Urothelium cell line (cell line): ENCODE data around the gene FASTKD1.
"Not testable (repeated sequence)": the region's sequence is repeated elsewhere in the genome, so short reads cannot be mapped to it uniquely, and the experiment has no call there.

Experiments
- DNase-seq: peaks from one replicate; pipeline ENCODE4 v3.0.0; 2011; ENCODE audit warnings: low spot score, mixed read lengths
- FAIRE-seq: peaks from 2 replicates; lab custom pipeline; 2011; peaks lifted over from hg19 to GRCh38; lab: Jason Lieb, UNC

The FASTKD1 gene, protein sequence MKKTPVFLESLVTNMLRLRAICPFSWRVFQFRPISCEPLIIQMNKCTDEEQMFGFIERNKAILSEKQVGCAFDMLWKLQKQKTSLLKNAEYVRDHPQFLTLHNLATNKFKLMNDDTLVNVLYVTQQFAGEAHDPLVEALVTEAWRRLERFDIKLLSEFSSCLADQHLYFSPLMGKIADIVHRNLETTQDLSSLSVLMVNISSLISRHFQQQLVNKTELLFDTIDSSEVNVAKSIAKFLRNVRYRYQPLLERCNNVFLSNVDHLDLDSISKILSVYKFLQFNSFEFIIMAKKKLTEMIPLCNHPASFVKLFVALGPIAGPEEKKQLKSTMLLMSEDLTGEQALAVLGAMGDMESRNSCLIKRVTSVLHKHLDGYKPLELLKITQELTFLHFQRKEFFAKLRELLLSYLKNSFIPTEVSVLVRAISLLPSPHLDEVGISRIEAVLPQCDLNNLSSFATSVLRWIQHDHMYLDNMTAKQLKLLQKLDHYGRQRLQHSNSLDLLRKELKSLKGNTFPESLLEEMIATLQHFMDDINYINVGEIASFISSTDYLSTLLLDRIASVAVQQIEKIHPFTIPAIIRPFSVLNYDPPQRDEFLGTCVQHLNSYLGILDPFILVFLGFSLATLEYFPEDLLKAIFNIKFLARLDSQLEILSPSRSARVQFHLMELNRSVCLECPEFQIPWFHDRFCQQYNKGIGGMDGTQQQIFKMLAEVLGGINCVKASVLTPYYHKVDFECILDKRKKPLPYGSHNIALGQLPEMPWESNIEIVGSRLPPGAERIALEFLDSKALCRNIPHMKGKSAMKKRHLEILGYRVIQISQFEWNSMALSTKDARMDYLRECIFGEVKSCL

DNA sequence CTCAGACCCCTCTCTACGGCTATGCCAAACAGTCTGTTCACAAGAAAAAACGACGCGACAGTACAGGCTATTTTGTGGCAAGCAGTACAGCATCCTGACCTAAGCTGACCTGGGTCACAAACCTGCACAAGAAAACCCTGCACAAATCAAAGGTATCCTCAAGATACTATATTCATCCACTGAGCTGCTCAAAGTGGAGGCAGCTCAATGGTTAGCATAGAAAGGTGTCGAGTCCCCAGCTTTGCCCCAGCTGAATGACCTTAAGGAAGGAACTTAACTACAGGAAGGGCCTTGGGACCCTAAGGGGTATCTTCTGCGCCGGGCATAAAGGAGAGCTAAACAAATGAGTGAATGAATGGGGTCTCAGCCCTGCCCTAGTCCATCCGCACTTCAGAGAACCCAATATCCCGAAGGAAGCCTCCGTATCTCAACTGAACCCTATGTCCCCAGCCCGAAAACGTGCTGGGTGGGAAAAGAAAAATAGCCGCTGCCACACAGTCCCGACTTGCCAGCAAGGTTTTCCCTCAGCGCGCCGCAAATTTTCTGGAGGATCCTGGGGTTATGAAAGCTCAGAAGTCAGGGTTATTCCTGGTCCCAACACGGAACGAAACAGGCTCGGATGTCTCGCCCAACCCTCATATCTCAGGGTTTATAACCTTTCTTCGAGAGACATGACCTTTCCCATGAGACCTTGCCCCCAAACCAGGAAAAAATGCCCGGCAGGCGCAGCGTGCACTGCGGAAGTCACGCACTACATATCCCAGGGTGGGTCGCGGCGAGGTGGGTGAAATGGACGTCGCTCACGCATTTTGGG lies at the start of gene FASTKD1:
FASTKD1 (minus strand) TSS at position 706 of the 814 bp plus-strand sequence. CDS start 1,836 bp downstream, outside the sequence.
- FAIRE-seq (peak; percentile 72), DNase-seq (peak; percentile 88)

DNA sequence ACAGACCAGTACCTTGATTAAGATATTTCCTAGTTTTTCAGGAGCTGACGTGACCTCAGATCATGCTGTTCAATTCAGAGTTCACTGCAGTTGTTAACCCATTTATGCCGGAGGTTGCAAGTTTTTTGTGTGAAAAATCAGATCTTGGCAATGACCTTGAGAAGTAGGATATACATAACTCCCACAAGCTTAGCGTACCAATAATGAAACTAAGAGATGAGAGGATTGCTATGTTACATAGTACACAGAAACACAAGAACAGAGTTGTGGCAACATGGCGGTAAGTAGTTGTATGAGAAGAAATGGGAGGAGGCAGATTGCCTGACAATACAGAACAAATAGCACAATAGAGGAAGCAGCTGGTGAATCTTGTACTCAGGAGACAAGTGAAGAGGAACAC lies 49.6 kb upstream of the FASTKD1 start:
- DNase-seq (no peak), FAIRE-seq (no peak)

DNA sequence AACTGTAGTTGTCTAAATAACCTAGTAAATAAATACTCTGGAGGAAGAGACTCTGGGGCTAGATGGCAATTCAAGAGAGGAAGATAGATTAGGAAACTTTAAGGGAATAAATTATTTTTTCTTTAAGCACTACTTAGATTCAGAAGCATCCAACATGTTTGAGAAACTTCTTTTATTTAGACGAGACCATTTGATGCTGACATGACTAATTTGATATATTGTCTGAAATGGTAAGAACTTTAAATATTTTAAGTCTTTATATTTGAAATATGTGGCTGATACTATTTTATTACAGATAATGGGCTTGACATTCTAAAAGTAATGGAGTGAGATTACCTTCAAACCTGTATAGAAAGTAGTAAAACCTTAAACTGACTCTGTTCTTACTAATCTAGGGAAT lies 46.8 kb upstream of the FASTKD1 start:
- FAIRE-seq (no peak), DNase-seq (no peak)

DNA sequence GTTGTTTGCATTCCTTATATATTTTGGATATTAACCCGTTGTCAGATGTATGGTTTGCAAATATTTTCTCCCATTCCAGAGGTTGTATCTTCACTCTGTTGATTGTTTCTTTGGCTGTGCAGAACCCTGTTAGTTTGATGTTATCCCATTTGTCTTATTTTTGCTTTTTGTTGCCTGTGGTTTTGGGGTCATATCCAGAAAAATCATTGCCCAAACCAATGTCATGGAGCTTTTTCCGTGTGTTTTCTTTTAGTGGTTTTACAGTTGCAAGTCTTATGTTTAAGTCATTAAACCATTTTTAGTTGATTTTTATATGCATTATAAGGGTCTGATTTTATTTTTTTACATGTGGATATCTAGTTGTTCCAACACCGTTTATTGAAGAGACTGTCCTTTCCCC lies 46.3 kb upstream of the FASTKD1 start:
- FAIRE-seq, result no peak
- DNase-seq, result no peak

DNA sequence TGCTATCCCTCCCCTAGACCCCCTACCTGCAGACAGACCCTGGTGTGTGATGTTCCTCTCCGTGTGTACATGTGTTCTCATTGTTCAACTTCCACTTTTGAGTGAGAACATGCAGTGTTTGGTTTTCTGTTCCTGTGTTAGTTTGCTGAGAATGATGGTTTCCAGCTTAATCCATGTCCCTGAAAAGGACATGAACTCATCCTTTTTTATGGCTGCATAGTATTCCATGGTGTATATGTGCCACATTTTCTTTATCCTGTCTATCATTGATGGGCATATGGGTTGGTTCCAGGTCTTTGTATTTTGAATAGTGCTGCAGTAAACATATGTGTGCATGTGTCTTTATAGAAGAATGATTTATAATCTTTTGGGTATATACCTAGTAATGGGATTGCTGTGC lies 42.3 kb upstream of the FASTKD1 start:
- not testable (repeated sequence) for DNase-seq, FAIRE-seq

DNA sequence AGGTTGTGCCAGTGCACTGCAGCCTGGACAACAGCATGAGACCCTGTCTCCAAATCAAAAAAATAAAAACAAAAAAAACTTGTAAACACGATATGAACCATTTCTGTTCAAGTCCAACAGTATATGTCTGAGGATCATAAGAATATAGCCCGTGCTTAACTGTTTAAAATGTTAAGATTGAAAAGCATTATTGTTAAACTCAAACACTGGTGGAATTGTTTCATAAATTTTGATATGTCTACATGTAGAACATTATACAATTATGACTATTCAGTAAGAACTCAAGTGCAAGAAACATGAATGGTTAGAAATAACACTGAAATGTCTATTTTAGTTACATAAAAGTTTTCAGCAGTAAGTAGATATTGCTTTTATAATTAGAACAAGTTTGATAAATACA lies 40.2 kb upstream of the FASTKD1 start:
- FAIRE-seq (no peak), DNase-seq (no peak)

DNA sequence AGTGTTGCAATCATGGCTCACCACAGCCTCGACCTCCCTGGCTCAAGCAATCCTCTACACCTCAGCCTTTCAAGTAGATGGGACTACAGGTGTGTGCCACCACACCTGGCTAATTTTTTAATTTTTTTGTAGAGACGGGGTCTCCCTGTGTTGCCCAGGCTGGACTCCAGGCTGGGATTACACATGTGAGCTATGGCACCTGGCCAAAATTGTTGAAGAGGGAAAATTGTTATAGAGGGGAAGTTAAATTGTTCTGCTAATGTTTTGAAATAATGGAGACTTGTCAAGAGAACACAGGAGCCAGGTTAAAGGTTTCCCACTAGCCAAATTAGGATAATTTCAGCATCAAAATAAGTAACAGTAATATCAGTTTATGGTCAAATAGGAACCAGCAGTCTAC lies 35.6 kb upstream of the FASTKD1 start:
- DNase-seq (no peak), FAIRE-seq (no peak)

DNA sequence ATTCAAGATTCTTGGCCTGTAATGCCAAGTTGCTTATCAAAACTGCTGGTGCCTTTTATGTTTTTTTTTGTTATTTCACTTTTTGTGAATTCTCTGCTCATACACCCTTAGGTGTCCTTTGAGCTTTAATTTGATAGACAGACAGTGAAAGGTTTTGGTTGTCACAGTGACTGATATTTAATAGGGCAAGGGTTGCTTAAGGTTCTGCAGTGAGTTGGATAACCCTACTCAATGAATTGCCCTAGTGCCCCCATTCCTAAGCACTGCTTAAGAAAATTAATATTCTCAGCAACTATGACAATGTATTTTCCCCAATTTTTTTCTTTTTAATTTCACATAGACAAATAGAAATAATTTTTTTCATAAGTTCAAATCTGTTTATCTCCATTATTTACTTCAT lies 25.9 kb upstream of the FASTKD1 start:
- FAIRE-seq, result no peak
- DNase-seq, result no peak

DNA sequence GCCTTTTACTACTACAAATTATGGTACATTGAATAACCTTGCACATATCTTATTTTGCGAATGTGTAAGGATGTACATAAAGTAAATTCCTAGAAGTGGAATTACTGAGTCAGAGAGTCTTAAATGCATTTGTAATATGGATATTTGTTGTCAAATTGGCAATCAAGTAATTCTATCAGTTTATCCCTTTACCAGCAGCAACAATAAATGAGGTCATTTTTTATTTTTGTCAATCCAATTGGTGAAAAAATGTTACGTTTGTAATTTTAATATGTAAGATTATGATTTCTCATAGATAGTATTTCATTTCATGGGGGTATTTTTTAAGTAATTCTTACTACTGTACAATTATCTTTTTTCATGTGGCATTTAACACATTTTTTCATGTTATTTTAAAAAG lies 25.3 kb upstream of the FASTKD1 start:
- DNase-seq (no peak), FAIRE-seq (no peak)

DNA sequence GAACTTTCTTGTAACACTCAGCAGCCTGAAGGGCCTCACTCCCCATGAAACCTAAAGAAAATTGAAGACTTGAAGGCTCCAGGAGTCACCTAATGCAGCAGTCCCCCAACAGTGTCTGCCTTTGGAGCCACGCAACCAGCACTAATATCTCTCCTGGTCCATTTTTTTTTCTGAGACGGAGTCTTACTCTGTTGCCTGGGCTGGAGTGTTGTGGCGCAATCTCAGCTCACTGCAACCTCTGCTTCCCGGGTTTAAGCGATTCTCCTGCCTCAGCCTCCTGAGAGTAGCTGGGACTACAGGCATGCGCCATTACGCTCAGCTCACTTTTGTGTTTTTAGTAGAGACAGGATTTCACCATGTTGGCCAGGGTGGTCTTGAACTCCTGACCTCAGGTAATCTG lies 22.9 kb upstream of the FASTKD1 start:
- FAIRE-seq, DNase-seq: not testable (repeated sequence)

DNA sequence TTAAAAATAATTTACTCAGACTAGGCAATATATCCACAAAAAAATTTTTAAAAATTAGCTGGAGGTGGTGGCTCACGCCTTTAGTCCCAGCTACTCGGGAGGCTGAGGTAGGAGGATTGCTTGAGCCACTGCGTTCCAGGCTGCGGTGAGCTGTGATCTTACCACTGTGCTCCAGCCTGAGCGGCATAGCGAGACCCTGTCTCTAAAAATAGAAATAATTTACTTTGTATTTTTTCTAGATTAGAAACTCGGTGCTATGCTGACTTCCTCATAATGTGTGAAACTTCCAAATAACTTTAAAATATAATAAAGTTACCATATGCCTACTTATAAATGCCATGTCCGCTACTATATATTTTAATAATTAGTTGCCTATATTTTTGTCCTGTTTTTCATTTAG lies 17.1 kb upstream of the FASTKD1 start:
- DNase-seq, result no peak

DNA sequence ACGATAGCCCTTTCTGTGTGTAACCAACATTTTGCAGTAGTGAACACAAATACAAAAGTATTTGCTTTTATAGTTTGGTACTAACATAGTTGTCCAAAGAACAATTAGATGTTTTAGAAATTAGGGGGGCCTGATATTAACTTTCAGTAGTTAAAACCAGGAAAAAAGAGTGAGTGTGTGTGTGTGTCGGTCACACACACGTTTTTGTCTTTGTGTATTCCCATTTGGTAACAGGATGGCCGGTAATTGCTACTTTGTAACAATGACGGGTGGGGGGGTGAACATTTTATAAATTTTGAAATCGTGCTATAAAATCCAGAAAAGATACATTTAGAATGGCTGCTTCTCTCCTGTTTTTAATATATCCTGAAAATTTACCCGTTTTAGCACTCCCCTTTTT lies 12.0 kb upstream of the FASTKD1 start:
- no peak for FAIRE-seq
- no peak for DNase-seq

More for the DNA sequence above, 17.1 kb upstream of the FASTKD1 start:
- FAIRE-seq, result no peak

DNA sequence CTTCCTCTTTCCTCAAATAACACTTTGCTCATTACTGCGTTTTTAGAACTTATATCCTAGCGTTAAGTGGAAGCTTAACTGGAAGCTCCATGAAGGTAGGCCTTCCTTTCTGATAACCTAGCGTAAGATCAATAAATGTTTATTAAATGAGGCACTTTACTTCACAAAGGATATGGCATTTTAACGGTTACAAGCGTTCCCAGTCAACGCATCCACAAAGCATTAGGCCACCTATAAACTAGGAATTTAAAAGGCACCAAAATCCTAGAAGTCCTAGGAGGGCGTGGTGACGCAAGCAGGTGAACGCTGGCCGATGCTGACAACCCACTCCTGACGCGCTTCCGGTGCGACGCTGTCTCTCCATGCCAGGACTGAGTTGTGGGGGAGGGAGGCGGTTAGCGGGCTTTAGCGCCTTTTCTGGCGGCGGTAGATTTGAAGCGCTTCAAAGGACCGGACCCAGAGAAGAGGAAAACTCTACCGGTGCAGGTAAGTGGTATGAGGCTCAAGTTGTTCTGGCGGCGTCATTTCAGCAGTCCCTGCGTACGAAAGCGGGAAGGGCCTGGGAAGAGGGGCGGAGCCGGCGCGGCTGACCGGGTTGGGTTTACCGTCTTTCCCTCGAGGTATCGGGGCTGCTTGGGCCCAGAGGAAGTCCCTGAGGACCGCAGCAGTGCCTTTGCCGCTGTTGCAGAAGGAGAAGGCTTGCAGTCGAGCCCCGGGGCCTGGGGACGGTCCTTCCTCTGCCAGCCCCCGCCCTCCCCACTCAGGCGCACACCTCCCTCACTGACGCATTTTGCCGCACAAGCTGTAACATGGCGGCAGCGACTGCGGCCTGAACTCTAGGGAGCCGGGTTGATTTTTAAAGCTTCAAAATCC lies 10.6 kb upstream of the FASTKD1 start, which contains the start of gene PPIG:
PPIG (plus strand) TSS at position 347 of the 873 bp plus-strand sequence. CDS start 19,691 bp downstream, outside the sequence.
- FAIRE-seq (peak; percentile 85), DNase-seq (peak; percentile 92)

DNA sequence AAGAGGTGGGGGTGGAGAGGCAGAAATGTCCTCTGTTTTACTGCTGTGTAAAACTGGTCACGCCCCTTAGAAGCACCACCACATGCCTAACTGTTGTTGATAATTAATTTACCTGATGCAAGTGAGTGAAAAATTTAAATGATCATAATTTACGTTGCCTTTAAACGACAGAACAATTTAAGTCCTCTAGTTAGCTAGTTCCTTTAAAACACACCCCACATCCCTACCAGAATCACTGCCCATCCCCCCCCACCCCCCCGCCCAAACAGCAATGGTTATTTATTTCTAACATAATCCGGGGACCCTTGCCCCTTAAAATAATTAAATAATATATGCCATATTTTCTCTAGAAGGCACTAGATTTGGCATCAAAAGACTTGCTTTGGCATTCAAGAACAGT lies 9.9 kb upstream of the FASTKD1 start:
- no peak for FAIRE-seq
- no peak for DNase-seq

DNA sequence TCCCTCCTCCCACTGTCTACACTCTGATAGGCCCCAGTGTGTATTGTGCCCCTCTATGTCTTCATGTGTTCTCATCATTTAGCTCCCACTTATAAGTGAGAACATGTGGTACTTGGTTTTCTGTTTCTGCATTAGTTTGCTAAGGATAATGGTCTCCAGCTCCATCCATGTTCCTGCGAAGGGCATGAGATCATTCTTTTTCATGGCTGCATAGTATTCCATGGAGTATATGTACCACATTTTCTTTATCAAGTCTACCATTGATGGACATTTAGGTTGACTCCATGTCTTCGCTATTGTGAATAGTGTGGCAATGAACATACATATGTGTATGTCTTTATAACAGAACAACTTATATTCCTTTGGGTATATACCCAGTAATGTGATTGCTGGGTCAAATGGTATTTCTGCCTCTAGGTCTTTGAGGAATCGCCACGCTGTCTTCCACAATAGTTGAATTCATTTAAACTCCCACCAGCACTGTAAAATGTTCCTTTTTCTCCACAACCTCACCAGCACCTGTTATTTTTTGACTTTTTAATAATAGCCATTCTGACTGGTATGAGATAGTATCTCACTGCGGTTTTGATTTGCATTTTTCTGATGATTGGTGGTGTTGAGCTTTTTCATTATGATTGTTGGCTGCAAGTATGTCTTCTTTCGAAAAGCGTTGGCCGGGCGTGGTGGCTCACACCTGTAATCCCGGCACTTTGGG lies 9.0 kb upstream of the FASTKD1 start:
- not testable (repeated sequence) for DNase-seq, FAIRE-seq

DNA sequence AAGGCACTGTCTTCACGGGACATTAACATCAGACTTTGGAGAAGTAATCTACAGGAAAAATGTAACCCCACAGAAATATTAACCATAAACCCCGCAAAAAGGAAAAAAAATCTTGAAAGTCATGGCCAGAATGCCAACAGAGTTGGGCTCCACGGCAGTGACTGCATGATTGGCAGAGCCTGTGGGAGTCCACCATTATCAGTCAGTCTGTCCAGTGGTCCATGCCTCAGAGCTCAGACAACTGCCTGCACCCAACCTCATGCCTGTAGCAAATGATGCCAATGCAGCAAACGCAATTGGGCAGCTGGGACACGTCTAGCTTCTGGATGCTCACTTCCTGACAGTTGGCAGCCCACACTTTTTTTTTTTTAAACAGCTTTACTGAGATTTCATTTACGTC lies 5.4 kb upstream of the FASTKD1 start:
- DNase-seq, result no peak
- FAIRE-seq, result no peak

DNA sequence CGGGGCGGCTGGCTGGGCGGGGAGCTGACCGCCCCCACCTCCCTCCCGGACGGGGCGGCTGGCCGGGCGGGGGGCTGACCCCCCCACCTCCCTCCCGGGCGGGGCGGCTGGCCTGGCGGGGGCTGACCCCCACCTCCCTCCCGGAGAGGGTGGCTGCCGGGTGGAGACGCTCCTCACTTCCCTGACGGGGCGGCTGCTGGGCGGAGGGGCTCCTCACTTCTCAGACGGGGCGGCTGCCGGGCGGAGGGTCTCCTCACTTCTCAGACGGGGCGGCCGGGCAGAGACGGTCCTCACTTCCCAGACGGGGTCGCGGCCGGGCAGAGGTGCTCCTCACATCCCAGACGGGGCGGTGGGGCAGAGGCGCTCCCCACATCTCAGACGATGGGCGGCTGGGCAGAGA lies 1.6 kb upstream of the FASTKD1 start:
- FAIRE-seq, DNase-seq: not testable (repeated sequence)

DNA sequence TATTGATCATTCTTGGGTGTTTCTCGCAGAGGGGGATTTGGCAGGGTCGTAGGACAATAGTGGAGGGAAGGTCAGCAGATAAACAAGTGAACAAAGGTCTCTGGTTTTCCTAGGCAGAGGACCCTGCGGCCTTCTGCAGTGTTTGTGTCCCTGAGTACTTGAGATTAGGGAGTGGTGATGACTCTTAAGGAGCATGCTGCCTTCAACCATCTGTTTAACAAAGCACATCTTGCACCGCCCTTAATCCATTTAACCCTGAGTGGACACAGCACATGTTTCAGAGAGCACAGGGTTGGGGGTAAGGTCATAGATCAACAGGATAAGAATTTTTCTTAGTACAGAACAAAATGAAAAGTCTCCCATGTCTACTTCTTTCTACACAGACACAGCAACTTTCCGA lies 874 bp upstream of the FASTKD1 start:
- not testable (repeated sequence) for FAIRE-seq

DNA sequence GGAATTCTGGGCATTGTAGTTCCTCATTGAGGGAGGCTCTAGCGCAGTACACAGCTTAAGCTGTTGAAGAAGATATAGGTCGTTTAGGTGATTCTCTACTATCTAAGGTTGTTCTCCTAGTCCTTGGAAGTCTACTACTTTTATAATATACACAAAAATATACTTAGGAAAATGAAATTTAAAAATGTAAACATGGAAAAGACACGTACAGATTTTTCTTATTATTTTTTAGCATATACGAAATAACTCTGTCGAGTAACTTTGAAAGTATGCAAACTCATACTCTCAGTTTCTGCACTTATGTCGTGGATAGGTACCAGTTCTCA lies 272 bp upstream of the FASTKD1 start:
- FAIRE-seq (no peak), DNase-seq (no peak)

More for the DNA sequence above, 874 bp upstream of the FASTKD1 start:
- DNase-seq, result not testable (repeated sequence)
